Activated CD4-positive, alpha-beta T cell treated with anti-CD3 and anti-CD28 coated beads for 36 hours (primary cell): ENCODE measurements around the gene AMER1. TPM values are rescaled to one million over a fixed set of nuclear protein-coding genes. Genes with fewer than 3 reads are reported as not detected.

Experiments used
- ATAC-seq: fragments of 200-7000 bp; cut with Tn5 transposase; one replicate; pipeline ENCODE4 v1.10.0; 2021; ENCODE audit warnings: mild to moderate bottlenecking, moderate library complexity
- CTCF ChIA-PET: fragments of 350-600 bp; sonication (Branson Sonifier 250); formaldehyde crosslinking; loops from one replicate; lab custom pipeline; 2021; ENCODE audit warnings: antibody characterized with exemption; lab: Charles Lee
- POLR2A ChIA-PET: fragments of 350-600 bp; sonication (Branson Sonifier 250); formaldehyde crosslinking; loops from one replicate; lab custom pipeline; 2021; ENCODE audit warnings: antibody characterized with exemption, inconsistent platforms; lab: Charles Lee
- DNase-seq: peaks from one replicate; pipeline ENCODE4 v3.0.0-alpha.2; 2020
- H3K27ac Mint-ChIP-seq: one replicate; pipeline ENCODE4 v1.8.0; 2021; ENCODE audit warnings: mixed read lengths
- H3K27me3 Mint-ChIP-seq: one replicate; pipeline ENCODE4 v1.8.0; 2021; ENCODE audit warnings: mixed read lengths
- H3K36me3 Mint-ChIP-seq: one replicate; pipeline ENCODE4 v1.8.0; 2021; ENCODE audit warnings: low read depth, mixed read lengths
- H3K4me1 Mint-ChIP-seq: one replicate; pipeline ENCODE4 v1.8.0; 2021; ENCODE audit warnings: mixed read lengths
- H3K4me3 Mint-ChIP-seq: one replicate; pipeline ENCODE4 v1.8.0; 2021; ENCODE audit warnings: mild to moderate bottlenecking, moderate library complexity, mixed read lengths
- H3K9me3 Mint-ChIP-seq: one replicate; pipeline ENCODE4 v1.8.0; 2021; ENCODE audit warnings: low read depth, mixed read lengths
- intact Hi-C, 2 experiments: fragments of 100-400 bp; cut with DNase I in 1 of 2; cut with micrococcal nuclease in 1 of 2; formaldehyde crosslinking; loops; one replicate each; pipeline versions ENCODE4 v1.14.2 to v1.15.1; 2022 to 2024; cut with DNase I, micrococcal nuclease
- total RNA-seq, 2 experiments: library from RNA; stranded (reverse); gene quantifications; one replicate each; pipeline ENCODE4 v1.2.3, GENCODE V29; 2021

AMER1 gene
- total RNA-seq, 2 experiments from 2014 or later: 3.2 to 3.5 TPM

DNA sequence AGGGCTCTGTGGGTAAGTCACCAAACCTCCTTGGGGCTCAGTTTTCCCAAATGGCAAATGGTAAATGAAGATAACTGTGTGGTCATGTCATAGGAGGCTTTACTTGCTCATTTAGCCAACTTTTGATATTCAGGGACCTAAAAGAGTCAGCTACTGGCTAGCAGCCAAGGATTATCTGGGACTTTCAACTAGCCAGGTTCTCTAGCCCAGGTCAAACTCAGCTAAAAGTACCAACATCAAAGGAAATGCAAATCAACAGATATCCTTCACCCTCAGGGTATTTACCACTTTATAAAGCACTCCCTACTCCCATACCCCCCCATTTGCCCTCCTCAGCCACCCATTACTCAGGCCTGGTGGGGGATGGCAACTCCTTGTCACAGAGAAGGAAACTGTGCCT, 7.5 kb downstream of the AMER1 start:
- ATAC-seq (no peak), DNase-seq (no peak)
- peaks cover 3% of the 10 kb centered on the region for H3K36me3 Mint-ChIP-seq
- ChIA-PET POLR2A (interaction anchor here (1.0 kb wide), 1 partner anchor 10 kb away, joined by 3 read pairs; no protein-coding TSS in a partner anchor), CTCF (no interaction called here)
- intact Hi-C loops: no loop called here
- no peaks in the 10 kb centered on the region for H3K27me3 Mint-ChIP-seq
- peaks cover 5% of the 10 kb centered on the region for H3K4me1 Mint-ChIP-seq
- no peaks in the 10 kb centered on the region for H3K9me3 Mint-ChIP-seq
- H3K4me3 Mint-ChIP-seq: no peak overlapping the region
- no peak overlapping the region for H3K27ac Mint-ChIP-seq

DNA sequence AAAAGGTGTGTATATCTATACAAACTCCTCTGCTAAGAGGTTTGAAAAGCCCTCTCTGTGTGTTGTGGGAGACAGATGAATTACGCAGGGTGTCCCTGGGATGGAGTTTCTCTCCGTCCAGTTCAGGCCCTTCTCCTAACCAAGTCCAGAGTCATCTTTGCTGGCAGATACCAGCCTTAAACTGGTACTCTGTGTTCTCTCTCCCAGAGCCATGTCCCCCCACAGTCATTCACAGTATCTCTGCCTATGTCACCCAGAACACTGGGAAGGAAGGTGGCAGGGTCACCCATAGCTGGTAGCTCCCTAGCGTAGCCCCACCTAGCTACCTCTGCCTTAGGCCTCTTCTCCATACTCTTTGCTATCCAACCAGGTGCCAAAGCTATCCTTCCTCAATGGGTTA, 8.9 kb downstream of the AMER1 start:
- no peak overlapping the region for H3K27ac Mint-ChIP-seq
- no peak overlapping the region for H3K4me3 Mint-ChIP-seq
- peaks cover 14% of the 10 kb centered on the region for H3K36me3 Mint-ChIP-seq
- POLR2A ChIA-PET: no interaction called here
- no peaks in the 10 kb centered on the region for H3K9me3 Mint-ChIP-seq
- CTCF ChIA-PET: no interaction called here
- no peaks in the 10 kb centered on the region for H3K4me1 Mint-ChIP-seq
- ATAC-seq (no peak), DNase-seq (no peak)
- no peaks in the 10 kb centered on the region for H3K27me3 Mint-ChIP-seq
- intact Hi-C loops: no loop called here

DNA sequence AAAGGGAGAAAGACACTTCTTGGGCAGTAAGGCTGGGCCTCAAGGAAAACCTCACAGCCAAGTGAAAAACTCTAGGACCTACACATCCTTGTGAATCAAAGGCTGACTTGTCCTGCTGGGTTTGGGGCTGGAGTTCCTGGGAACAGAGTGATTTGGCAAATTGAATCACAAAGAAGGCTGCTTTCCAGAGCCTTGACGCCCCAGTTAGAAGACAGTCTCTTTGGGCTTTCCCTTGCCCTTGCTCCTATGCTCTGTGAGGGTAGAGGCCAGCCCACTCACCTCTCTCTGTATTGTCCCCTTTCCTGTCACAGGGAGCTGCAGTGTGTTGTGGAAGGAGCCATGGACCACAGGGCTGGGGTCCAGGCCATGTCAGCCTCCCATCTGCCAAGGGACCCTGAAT, 9.6 kb downstream of the AMER1 start:
- DNase-seq: no peak
- no peaks in the 10 kb centered on the region for H3K27me3 Mint-ChIP-seq
- H3K4me1 Mint-ChIP-seq: no peaks in the 10 kb centered on the region
- ChIA-PET CTCF (no interaction called here), POLR2A (no interaction called here)
- intact Hi-C loops: no loop called here
- no peak overlapping the region for H3K27ac Mint-ChIP-seq
- peaks cover 19% of the 10 kb centered on the region for H3K36me3 Mint-ChIP-seq
- ATAC-seq: no peak
- no peak overlapping the region for H3K4me3 Mint-ChIP-seq
- H3K9me3 Mint-ChIP-seq: no peaks in the 10 kb centered on the region

DNA sequence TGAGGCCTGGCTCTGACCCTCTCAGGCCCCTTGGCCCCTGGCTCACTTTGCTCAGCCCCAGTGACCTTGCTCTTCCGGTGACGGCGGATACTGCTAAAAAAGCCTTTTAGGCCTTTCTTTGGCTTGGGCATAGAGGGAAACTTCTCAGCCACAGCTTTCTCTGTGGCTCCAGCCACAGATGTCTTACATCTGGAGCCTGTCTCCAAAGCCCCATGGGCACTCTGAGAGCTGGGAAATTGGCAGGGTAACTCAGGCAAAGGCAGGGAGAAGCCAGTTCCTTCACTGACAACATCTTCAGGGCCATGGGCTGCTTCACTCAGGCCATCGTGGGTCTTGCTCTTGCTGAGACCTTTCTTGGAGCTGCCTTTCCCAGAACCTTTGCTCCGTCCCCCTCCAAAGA, 12.8 kb downstream of the AMER1 start:
- Mint-ChIP-seq H3K4me3 (no peak overlapping the region), H3K27ac (no peak overlapping the region), H3K27me3 (no peaks in the 10 kb centered on the region), H3K9me3 (no peaks in the 10 kb centered on the region), H3K36me3 (peaks cover 24% of the 10 kb centered on the region), H3K4me1 (no peaks in the 10 kb centered on the region)
- ATAC-seq: no peak
- intact Hi-C loops: no loop called here
- POLR2A ChIA-PET: no interaction called here
- CTCF ChIA-PET: no interaction called here
- no peak for DNase-seq

DNA sequence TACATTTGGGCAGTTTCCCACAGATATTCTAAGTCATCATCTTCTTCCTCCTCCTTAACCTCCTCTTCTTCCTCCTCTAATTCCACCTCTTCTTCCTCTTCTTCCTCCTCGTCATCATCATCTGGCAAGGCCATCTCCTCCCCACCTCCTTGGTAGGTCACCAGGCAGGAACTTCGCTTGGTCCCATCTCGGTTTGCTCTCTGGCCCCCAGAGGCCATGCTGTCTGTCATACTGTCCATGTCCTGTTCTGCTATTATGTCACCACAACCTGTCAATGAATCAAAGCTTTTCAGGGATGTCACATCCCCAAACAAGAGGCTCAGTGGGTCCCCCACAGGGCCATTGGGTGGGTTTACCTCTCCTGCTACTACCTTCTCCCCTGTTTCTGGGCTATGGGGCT, 13.5 kb downstream of the AMER1 start:
- no peak overlapping the region for H3K4me3 Mint-ChIP-seq

DNA sequence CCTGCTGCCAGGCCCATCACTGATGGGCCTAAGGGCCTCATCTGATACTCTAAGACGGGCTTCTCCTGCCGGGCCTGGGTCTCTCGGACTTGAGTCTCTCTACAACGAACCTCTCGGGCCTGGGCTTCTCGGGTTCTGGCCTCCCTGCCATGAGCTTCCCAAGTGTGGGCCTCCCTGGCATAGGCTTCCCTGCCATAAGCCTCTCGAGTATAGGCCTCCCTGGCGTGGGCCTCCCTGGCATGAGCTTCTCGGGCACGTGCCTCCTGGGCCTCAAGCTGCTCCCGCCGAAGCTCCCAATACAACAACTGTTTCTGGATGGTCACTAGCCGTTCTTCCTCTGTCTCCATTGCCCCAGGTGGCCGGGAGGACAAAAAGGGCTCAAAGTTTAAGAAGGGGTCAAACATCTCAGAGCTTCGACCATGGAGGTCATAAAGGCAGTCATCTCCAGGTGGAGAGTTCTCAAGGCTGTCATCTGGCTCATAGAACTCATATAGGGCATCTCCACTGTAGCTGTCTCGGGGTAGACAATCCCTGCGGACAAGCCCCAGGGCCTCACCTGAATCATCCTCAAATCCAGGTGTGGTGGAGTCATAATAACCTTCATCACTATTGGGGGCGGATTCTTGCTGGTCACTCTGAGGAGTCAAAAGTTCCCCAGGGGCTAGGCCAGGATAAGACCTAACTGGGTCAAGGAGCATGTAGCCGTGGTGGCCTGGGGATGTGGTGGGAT, 14.1 kb downstream of the AMER1 start:
- H3K4me3 Mint-ChIP-seq: no peak overlapping the region
- H3K4me1 Mint-ChIP-seq: no peaks in the 10 kb centered on the region
- ChIA-PET POLR2A (no interaction called here), CTCF (no interaction called here)
- no peaks in the 10 kb centered on the region for H3K27me3 Mint-ChIP-seq
- ATAC-seq: no peak
- no peak for DNase-seq
- no peaks in the 10 kb centered on the region for H3K9me3 Mint-ChIP-seq
- peaks cover 24% of the 10 kb centered on the region for H3K36me3 Mint-ChIP-seq
- intact Hi-C loops: no loop called here
- no peak overlapping the region for H3K27ac Mint-ChIP-seq

More for the DNA sequence above, 13.5 kb downstream of the AMER1 start:
- POLR2A ChIA-PET: no interaction called here
- no peaks in the 10 kb centered on the region for H3K9me3 Mint-ChIP-seq
- no peaks in the 10 kb centered on the region for H3K27me3 Mint-ChIP-seq
- H3K36me3 Mint-ChIP-seq: peaks cover 24% of the 10 kb centered on the region
- H3K27ac Mint-ChIP-seq: no peak overlapping the region
- ATAC-seq (no peak), DNase-seq (no peak)
- intact Hi-C loops: no loop called here
- CTCF ChIA-PET: no interaction called here
- no peaks in the 10 kb centered on the region for H3K4me1 Mint-ChIP-seq

DNA sequence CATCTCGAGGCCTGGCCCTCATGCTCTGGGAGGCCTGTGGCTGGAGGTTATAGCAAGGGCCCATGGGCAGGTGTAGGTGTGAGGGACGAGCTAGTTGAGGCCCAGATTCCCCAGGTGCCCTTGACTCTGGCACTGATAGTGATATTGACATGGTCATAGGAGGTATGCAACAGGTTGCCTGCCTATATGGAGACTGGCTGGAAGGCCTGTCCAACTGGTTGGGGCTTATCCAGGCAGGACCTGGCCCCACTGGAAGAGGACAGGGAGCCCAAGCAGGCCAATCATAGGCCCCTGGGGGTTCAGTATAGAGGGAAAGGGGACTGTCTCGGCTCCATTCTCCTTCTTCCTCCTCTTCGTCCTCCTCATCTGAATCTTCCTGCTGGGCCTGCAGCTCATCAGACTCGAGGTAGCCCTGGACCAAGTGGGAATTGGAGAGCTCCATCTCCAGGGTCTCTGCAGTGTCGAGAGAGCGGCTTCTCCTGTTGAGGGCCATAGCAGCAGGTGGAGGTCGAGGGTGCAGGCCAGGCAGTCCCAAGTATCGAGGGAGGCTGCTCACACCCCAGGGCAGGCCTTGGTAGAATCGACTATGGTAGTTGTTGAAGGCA, 15.3 kb downstream of the AMER1 start:
- no peak overlapping the region for H3K4me3 Mint-ChIP-seq

DNA sequence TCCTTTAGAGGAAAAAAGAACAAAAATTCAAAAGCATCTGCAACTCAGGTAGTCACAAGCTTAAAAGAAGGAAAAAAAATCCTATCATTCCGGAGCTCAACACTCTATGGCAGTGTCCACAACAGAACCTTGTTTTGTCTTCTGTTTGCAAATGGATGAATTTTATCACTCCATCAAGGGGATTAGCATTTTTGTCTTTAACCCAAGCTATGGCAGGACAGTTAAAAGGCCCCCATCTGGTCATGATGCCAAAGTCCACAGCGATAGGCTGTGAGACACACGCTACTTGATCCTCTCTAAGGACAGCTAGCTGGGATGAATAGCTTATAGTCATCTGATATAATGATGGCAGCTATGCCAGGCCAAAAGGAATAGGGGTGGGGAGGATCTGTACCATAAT, 16.6 kb downstream of the AMER1 start:
- CTCF ChIA-PET: no interaction called here
- no peak overlapping the region for H3K27ac Mint-ChIP-seq

More for the DNA sequence above, 15.3 kb downstream of the AMER1 start:
- intact Hi-C loops: no loop called here
- Mint-ChIP-seq H3K36me3 (peaks cover 24% of the 10 kb centered on the region), H3K9me3 (no peaks in the 10 kb centered on the region), H3K27ac (no peak overlapping the region), H3K4me1 (no peaks in the 10 kb centered on the region), H3K27me3 (no peaks in the 10 kb centered on the region)
- ATAC-seq (no peak), DNase-seq (no peak)
- CTCF ChIA-PET: no interaction called here
- POLR2A ChIA-PET: no interaction called here

DNA sequence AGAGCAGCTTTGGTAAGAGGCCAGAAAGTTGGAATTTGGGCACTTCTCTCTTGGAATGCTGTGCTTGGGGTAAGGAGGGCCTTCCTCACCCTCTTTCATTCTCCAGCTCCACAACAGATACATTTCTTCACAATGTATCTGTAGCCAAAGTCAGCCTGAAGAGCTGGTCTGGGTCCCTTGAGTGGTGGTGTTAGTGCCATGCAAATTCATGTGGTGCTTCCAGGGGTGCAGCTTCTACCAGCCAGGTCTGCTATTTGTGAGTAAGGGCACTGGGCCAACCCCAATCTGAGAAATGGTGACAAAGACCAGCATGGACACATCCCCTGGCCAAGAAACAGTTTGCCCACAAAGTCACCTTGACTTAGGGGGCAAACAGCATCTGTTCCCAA, 17.8 kb downstream of the AMER1 start:
- H3K9me3 Mint-ChIP-seq: no peaks in the 10 kb centered on the region
- POLR2A ChIA-PET: no interaction called here
- H3K27me3 Mint-ChIP-seq: no peaks in the 10 kb centered on the region
- DNase-seq: no peak
- intact Hi-C loops: no loop called here
- CTCF ChIA-PET: no interaction called here
- H3K27ac Mint-ChIP-seq: no peak overlapping the region
- H3K36me3 Mint-ChIP-seq: peaks cover 21% of the 10 kb centered on the region
- ATAC-seq: no peak
- H3K4me3 Mint-ChIP-seq: no peak overlapping the region
- H3K4me1 Mint-ChIP-seq: no peaks in the 10 kb centered on the region

More for the DNA sequence above, 16.6 kb downstream of the AMER1 start:
- no peak overlapping the region for H3K4me3 Mint-ChIP-seq
- H3K4me1 Mint-ChIP-seq: no peaks in the 10 kb centered on the region
- intact Hi-C loops: no loop called here
- H3K27me3 Mint-ChIP-seq: no peaks in the 10 kb centered on the region
- DNase-seq (no peak), ATAC-seq (no peak)
- H3K36me3 Mint-ChIP-seq: peaks cover 24% of the 10 kb centered on the region
- no peaks in the 10 kb centered on the region for H3K9me3 Mint-ChIP-seq
- POLR2A ChIA-PET: no interaction called here

DNA sequence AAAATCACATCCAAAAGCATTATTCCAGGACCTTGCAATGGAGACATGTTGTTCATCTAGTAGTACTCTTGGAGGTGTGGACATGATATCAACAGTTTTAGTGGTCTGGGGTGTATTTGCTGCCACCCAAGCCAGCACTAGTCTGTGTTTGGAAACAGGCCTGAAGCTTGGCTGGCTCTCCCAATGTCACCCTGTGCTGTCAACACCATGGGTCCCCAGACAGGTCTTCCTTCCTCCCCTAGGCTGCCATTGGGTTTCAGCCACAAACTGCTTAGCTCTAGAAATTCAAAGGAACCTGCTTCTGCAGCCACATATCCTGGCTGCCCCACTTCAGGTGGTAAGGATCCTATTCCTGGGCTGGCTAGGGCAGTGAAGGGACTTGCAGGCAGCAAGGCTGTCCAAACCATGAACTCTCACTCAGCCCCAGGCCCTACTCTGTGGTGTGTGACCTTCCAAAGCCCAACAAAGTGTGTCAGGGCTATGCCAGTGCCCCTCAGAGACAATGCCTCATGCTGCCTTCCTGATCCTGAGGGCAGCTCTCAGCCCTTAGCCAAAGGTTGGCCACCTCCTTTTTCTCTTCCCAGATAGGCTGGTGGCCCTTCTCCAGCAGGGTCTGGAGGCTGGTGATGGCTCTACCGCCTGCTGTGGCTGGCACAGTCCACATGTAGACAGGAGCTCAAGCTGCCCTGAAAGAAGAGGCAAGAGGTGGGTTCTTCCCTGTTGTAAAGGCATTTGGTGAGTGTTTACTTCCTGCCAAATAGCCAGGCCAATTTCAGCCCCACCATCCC, 18.3 kb downstream of the AMER1 start:
- Mint-ChIP-seq H3K4me3 (no peak overlapping the region), H3K4me1 (no peaks in the 10 kb centered on the region), H3K36me3 (peaks cover 16% of the 10 kb centered on the region), H3K9me3 (no peaks in the 10 kb centered on the region), H3K27me3 (no peaks in the 10 kb centered on the region), H3K27ac (no peak overlapping the region)
- intact Hi-C loops: no loop called here
- CTCF ChIA-PET: no interaction called here
- DNase-seq: no peak
- POLR2A ChIA-PET: interaction anchor here (0.6 kb wide), 1 partner anchor 12 kb away, joined by 3 read pairs; no protein-coding TSS in a partner anchor
- no peak for ATAC-seq

DNA sequence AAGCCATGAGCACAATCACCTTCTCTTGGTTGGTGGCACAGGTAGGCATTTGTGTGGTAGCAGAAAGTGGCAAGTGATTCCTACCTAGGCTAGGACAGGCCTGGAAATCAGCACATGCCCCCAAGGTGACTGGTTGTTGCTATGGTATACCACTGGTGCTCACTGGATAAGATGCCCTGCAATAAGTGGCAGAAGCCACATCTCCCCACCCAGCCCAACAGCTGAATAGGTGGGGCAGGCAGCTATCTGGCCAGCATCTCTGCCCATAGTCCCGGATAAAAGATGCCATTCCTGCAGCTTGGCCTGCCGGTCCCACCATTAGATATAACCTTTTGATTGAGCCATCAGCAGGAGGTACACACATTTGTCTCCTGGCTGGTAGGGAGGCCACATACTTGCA, 21.1 kb downstream of the AMER1 start:
- H3K36me3 Mint-ChIP-seq: peaks cover 1% of the 10 kb centered on the region
- no peak overlapping the region for H3K4me3 Mint-ChIP-seq
- CTCF ChIA-PET: no interaction called here
- POLR2A ChIA-PET: no interaction called here
- H3K4me1 Mint-ChIP-seq: no peaks in the 10 kb centered on the region
- intact Hi-C loops: no loop called here
- no peak overlapping the region for H3K27ac Mint-ChIP-seq
- ATAC-seq: no peak
- no peaks in the 10 kb centered on the region for H3K9me3 Mint-ChIP-seq
- H3K27me3 Mint-ChIP-seq: no peaks in the 10 kb centered on the region
- DNase-seq: no peak

DNA sequence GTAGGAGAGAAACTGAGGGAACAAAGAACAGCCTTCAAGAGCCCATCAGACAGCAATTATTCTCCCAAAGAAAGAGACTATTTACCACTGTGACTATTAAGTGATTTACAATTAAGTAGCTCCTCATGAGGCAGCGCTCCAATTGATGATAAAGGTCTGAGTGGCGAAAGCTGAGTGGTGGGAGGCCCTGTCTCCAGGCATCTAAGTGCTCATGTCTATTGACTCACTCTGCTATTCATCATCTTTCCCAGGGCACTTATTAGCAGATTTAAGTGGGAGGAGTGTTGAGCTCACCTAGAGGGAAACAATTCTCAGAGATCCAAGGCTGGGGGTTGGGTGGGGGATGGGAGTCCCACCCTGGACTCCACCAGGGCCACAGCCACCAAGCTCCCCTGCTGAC, 23.3 kb downstream of the AMER1 start:
- Mint-ChIP-seq H3K4me3 (no peak overlapping the region), H3K9me3 (no peaks in the 10 kb centered on the region), H3K36me3 (no peaks in the 10 kb centered on the region), H3K27ac (no peak overlapping the region), H3K27me3 (no peaks in the 10 kb centered on the region), H3K4me1 (no peaks in the 10 kb centered on the region)
- ATAC-seq (no peak), DNase-seq (no peak)
- ChIA-PET CTCF (no interaction called here), POLR2A (no interaction called here)
- intact Hi-C loops: no loop called here
